Measurements from ENCODE around the gene SMIM20.

SMIM20 gene

DNA sequence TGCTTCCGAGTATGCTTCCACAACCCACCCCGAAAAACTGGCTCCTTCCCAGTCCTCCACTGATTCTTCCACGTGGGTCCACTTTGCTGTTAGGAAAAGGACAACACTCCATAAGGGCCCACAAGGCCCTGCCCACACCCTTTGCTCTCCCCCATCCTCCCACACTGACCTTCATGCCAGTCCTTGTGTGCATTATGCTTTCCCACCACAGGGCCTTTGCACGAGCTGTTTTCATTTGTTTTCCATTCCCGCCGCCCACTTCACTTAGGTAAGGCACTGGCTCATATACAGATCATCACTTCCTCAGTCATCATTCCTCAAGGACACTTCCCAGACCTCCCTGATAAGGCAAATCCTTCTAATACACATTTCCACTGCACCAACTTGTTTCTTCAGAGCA, 34.4 kb upstream of the SMIM20 start:
- H3K27me3 ChIP-seq (ENCODE audit: low read depth, low read length) = no peaks in the 10 kb centered on the region
- no peak overlapping the region for H3K27ac ChIP-seq (ENCODE audit: low read length)
- no peaks in the 10 kb centered on the region for H3K4me1 ChIP-seq (ENCODE audit: control insufficient read depth in 1 of 2, insufficient read depth in 2 of 2, low read length in 2 of 2)
- no peaks in the 10 kb centered on the region for H3K36me3 ChIP-seq (ENCODE audit: control insufficient read depth in 1 of 2, insufficient read depth in 2 of 2, low read length in 2 of 2)
- H3K4me3 ChIP-seq (ENCODE audit: low read depth in 1 of 2, low read length in 2 of 2) = no peak overlapping the region
- no peaks in the 10 kb centered on the region for H3K9me3 ChIP-seq (ENCODE audit: control insufficient read depth in 1 of 2, low read length in 2 of 2)

DNA sequence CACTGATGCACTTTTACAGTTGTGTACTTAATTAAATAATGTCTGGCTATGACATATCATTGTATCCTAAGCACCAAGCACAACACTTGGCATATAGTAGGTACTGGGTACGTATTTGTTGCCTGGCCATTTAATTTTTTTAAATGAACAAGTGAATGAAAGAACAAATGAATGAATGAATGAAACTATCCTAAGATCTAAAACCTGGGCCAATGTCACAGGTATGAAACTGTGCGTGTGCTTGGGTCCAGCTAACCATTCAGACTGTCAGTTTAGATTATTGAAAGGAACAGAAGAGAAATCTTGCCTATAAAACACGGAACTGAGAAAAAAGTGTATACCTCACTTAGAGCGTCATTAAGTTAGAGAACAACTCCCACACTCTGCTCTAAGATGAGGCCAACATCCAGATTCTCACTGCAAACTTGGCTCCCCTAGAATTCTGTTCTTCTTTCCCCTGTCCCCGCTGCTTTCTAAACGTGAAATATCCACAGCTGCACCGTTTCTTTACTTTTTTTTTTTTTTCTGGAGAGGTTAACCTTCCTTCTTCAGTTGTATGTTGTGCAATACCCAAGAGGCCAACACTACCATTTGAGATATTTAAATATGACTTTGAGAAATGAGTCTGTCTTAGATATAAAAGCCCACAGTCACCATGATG, 33.9 kb upstream of the SMIM20 start:
- H3K9me3 ChIP-seq (ENCODE audit: control insufficient read depth in 1 of 2, low read length in 2 of 2) = no peaks in the 10 kb centered on the region
- no peak overlapping the region for H3K27ac ChIP-seq (ENCODE audit: low read length)
- no peak overlapping the region for H3K4me3 ChIP-seq (ENCODE audit: low read depth in 1 of 2, low read length in 2 of 2)
- H3K36me3 ChIP-seq (ENCODE audit: control insufficient read depth in 1 of 2, insufficient read depth in 2 of 2, low read length in 2 of 2) = no peaks in the 10 kb centered on the region
- no peaks in the 10 kb centered on the region for H3K27me3 ChIP-seq (ENCODE audit: low read depth, low read length)
- no peaks in the 10 kb centered on the region for H3K4me1 ChIP-seq (ENCODE audit: control insufficient read depth in 1 of 2, insufficient read depth in 2 of 2, low read length in 2 of 2)

DNA sequence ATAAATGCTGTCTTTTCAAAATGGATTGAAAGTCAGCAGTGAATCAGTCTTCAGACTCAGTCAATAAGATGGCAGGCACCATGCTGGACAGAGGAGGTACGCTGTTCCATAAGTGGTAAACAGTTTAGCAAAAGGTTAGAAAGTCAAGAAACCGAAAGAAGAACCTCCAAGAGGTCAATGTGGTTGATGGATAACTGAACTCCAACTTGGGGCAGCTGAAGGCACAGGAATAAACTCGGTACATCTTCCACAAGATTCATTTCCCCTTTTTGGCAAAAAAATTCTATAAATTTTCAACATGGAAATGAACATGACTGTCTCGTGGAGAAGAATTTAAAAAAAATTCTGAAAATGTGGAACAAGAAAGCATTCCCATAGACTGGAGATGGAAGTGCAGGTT, 32.8 kb upstream of the SMIM20 start:
- Histone ChIP-seq H3K4me1 (ENCODE audit: control insufficient read depth in 1 of 2, insufficient read depth in 2 of 2, low read length in 2 of 2) (no peaks in the 10 kb centered on the region), H3K27ac (ENCODE audit: low read length) (no peak overlapping the region), H3K36me3 (ENCODE audit: control insufficient read depth in 1 of 2, insufficient read depth in 2 of 2, low read length in 2 of 2) (no peaks in the 10 kb centered on the region), H3K4me3 (ENCODE audit: low read depth in 1 of 2, low read length in 2 of 2) (no peak overlapping the region), H3K27me3 (ENCODE audit: low read depth, low read length) (no peaks in the 10 kb centered on the region), H3K9me3 (ENCODE audit: control insufficient read depth in 1 of 2, low read length in 2 of 2) (no peaks in the 10 kb centered on the region)

DNA sequence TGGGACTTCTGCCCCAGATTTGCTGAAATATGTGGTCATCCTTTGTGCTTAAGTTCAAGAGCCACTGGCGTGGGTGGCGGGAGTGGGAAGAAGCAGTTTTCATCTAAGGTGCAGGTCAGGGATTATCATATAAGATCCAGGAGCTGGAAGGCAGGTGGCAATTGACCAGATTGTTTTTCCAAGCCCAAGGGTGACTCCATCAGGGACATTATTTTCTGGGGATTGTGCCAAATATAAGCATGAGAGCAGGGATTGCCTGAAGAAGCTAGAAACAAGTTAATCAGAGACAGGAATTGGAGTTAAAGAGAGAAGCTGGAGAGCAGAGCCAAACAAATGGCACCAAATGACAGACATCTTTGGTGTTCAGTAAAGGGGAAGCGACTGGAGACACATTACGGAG, 31.8 kb upstream of the SMIM20 start:
- no peak overlapping the region for H3K4me3 ChIP-seq (ENCODE audit: low read depth in 1 of 2, low read length in 2 of 2)
- no peaks in the 10 kb centered on the region for H3K4me1 ChIP-seq (ENCODE audit: control insufficient read depth in 1 of 2, insufficient read depth in 2 of 2, low read length in 2 of 2)
- no peaks in the 10 kb centered on the region for H3K9me3 ChIP-seq (ENCODE audit: control insufficient read depth in 1 of 2, low read length in 2 of 2)
- no peaks in the 10 kb centered on the region for H3K27me3 ChIP-seq (ENCODE audit: low read depth, low read length)
- H3K36me3 ChIP-seq (ENCODE audit: control insufficient read depth in 1 of 2, insufficient read depth in 2 of 2, low read length in 2 of 2) = no peaks in the 10 kb centered on the region
- no peak overlapping the region for H3K27ac ChIP-seq (ENCODE audit: low read length)

- H3K4me3 ChIP-seq (ENCODE audit: low read depth in 1 of 2, low read length in 2 of 2) = no peak overlapping the region
- no peaks in the 10 kb centered on the region for H3K4me1 ChIP-seq (ENCODE audit: control insufficient read depth in 1 of 2, insufficient read depth in 2 of 2, low read length in 2 of 2)
- no peaks in the 10 kb centered on the region for H3K9me3 ChIP-seq (ENCODE audit: control insufficient read depth in 1 of 2, low read length in 2 of 2)
Measured at GRCh38 chr4:25883565-25883964, 30.5 kb upstream of the SMIM20 start.

GRCh38 chr4:25884031-25884782, 29.8 kb upstream of the SMIM20 start:
- no peaks in the 10 kb centered on the region for H3K36me3 ChIP-seq (ENCODE audit: control insufficient read depth in 1 of 2, insufficient read depth in 2 of 2, low read length in 2 of 2)

More at GRCh38 chr4:25883565-25883964, 30.5 kb upstream of the SMIM20 start:
- H3K27me3 ChIP-seq (ENCODE audit: low read depth, low read length) = no peaks in the 10 kb centered on the region
- H3K36me3 ChIP-seq (ENCODE audit: control insufficient read depth in 1 of 2, insufficient read depth in 2 of 2, low read length in 2 of 2) = no peaks in the 10 kb centered on the region
- H3K27ac ChIP-seq (ENCODE audit: low read length) = no peak overlapping the region

GRCh38 chr4:25888781-25889180, 25.2 kb upstream of the SMIM20 start:
- Histone ChIP-seq H3K27ac (ENCODE audit: low read length) (no peak overlapping the region), H3K9me3 (ENCODE audit: control insufficient read depth in 1 of 2, low read length in 2 of 2) (no peaks in the 10 kb centered on the region), H3K36me3 (ENCODE audit: control insufficient read depth in 1 of 2, insufficient read depth in 2 of 2, low read length in 2 of 2) (no peaks in the 10 kb centered on the region), H3K4me1 (ENCODE audit: control insufficient read depth in 1 of 2, insufficient read depth in 2 of 2, low read length in 2 of 2) (no peaks in the 10 kb centered on the region), H3K27me3 (ENCODE audit: low read depth, low read length) (no peaks in the 10 kb centered on the region), H3K4me3 (ENCODE audit: low read depth in 1 of 2, low read length in 2 of 2) (no peak overlapping the region)

More at GRCh38 chr4:25884031-25884782, 29.8 kb upstream of the SMIM20 start:
- Histone ChIP-seq H3K27ac (ENCODE audit: low read length) (no peak overlapping the region), H3K9me3 (ENCODE audit: control insufficient read depth in 1 of 2, low read length in 2 of 2) (no peaks in the 10 kb centered on the region), H3K4me3 (ENCODE audit: low read depth in 1 of 2, low read length in 2 of 2) (no peak overlapping the region), H3K27me3 (ENCODE audit: low read depth, low read length) (no peaks in the 10 kb centered on the region), H3K4me1 (ENCODE audit: control insufficient read depth in 1 of 2, insufficient read depth in 2 of 2, low read length in 2 of 2) (no peaks in the 10 kb centered on the region)

- H3K27me3 ChIP-seq (ENCODE audit: low read depth, low read length) = no peaks in the 10 kb centered on the region
- H3K36me3 ChIP-seq (ENCODE audit: control insufficient read depth in 1 of 2, insufficient read depth in 2 of 2, low read length in 2 of 2) = no peaks in the 10 kb centered on the region
- no peaks in the 10 kb centered on the region for H3K9me3 ChIP-seq (ENCODE audit: control insufficient read depth in 1 of 2, low read length in 2 of 2)
- H3K4me1 ChIP-seq (ENCODE audit: control insufficient read depth in 1 of 2, insufficient read depth in 2 of 2, low read length in 2 of 2) = no peaks in the 10 kb centered on the region
- H3K4me3 ChIP-seq (ENCODE audit: low read depth in 1 of 2, low read length in 2 of 2) = no peak overlapping the region
- H3K27ac ChIP-seq (ENCODE audit: low read length) = no peak overlapping the region
Measured at GRCh38 chr4:25889589-25890503, 24.2 kb upstream of the SMIM20 start.

DNA sequence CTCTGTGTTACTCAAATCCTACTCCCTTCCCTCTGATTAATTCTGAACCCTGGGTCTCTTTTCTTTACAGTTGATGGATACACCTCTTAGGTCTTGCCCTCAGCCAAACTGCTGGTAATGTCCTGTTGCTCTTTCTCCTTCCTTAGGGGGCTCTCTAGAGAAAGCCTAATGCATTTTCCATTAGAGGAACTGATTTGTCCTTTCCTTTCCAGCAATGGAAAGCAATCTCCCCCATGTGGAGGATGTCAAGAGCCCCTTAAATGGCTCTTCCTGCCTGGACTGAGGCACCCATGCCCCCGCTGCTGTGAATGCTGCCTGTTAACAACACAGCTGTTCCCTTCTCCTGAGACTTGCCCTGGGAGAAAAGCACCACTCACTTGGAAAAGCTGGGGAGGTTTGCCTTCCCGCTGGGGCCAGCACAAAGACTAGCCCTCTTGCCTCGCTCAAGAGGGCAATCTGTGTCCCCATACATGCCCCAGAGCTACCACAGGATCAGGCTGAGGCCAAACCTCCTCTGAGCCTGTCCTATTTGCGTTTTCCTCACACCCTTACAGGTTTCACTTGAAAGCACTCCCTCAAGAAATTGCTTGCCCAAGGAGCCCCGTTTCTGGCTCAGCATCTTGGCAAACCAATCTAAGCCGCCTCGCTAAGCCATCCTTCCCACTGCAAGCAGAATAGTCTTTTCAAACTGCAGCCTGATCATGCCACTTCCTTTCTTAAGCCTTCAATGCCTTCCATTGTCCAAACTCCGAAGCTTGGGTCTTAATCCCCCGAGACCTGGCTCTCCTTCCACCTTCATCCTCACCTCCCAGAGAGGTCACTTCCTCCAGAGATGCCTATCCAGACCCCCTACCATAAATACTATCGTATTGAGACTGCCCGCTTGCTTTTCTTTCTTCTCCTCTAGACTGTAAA, 23.2 kb upstream of the SMIM20 start:
- Histone ChIP-seq H3K4me3 (ENCODE audit: low read depth in 1 of 2, low read length in 2 of 2) (no peak overlapping the region), H3K9me3 (ENCODE audit: control insufficient read depth in 1 of 2, low read length in 2 of 2) (no peaks in the 10 kb centered on the region), H3K27ac (ENCODE audit: low read length) (no peak overlapping the region), H3K4me1 (ENCODE audit: control insufficient read depth in 1 of 2, insufficient read depth in 2 of 2, low read length in 2 of 2) (no peaks in the 10 kb centered on the region), H3K36me3 (ENCODE audit: control insufficient read depth in 1 of 2, insufficient read depth in 2 of 2, low read length in 2 of 2) (no peaks in the 10 kb centered on the region), H3K27me3 (ENCODE audit: low read depth, low read length) (no peaks in the 10 kb centered on the region)

DNA sequence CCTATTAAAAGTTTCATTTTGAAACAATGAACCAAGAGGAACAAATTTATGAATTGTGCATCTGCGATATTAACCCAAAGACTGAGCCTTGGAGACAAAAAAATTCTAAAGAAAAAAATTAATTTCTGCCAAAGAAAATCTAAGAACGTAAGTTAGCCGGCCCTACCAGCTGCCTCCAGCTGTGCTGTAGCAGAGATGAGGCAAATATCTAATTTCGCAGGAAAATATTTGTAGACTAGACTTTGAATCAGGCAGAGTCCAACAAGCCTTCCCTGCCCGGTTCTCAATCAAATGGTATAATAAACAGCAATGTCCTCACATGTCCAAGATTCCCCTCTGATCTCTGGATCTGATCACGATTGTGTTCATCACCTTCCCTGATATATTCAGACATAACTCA, 21.2 kb upstream of the SMIM20 start:
- Histone ChIP-seq H3K27ac (ENCODE audit: low read length) (no peak overlapping the region), H3K27me3 (ENCODE audit: low read depth, low read length) (no peaks in the 10 kb centered on the region), H3K9me3 (ENCODE audit: control insufficient read depth in 1 of 2, low read length in 2 of 2) (no peaks in the 10 kb centered on the region), H3K4me3 (ENCODE audit: low read depth in 1 of 2, low read length in 2 of 2) (no peak overlapping the region), H3K36me3 (ENCODE audit: control insufficient read depth in 1 of 2, insufficient read depth in 2 of 2, low read length in 2 of 2) (no peaks in the 10 kb centered on the region), H3K4me1 (ENCODE audit: control insufficient read depth in 1 of 2, insufficient read depth in 2 of 2, low read length in 2 of 2) (no peaks in the 10 kb centered on the region)

Data from muscle layer of duodenum (tissue), 2 donors.